GM12801 (cell line): Measurements from ENCODE around the gene TSPAN8.

Experiments used
- CTCF ChIP-seq: IDR thresholded peaks from one replicate; pipeline ENCODE4 v1.5.1; 2011; ENCODE audit warnings: control low read depth; ENCODE audit not compliant: insufficient read length; ENCODE audit errors: extremely low read depth

The TSPAN8 gene

GRCh38 chr12:71138011-71138410 is 19.8 kb downstream of the TSPAN8 start:
- no peak for TF ChIP-seq CTCF

- TF ChIP-seq CTCF = no peak
Measured at GRCh38 chr12:71135812-71136176, 22.0 kb downstream of the TSPAN8 start.

- no peak for TF ChIP-seq CTCF
Measured at GRCh38 chr12:71135077-71135811, 22.6 kb downstream of the TSPAN8 start.

GRCh38 chr12:71134405-71134804 is 23.4 kb downstream of the TSPAN8 start:
- TF ChIP-seq CTCF = no peak

GRCh38 chr12:71130521-71131069 is 27.2 kb downstream of the TSPAN8 start:
- no peak for TF ChIP-seq CTCF

- no peak for TF ChIP-seq CTCF
Measured at GRCh38 chr12:71129364-71129763, 28.4 kb downstream of the TSPAN8 start.

GRCh38 chr12:71128191-71128788 is 29.5 kb downstream of the TSPAN8 start:
- no peak for TF ChIP-seq CTCF
